Liver (tissue), 3 donors: ENCODE measurements around the gene TMEM204.

Experiments used
- CTCF ChIP-seq: fragments of 150-350 bp; IDR thresholded peaks from 2 replicates; pipeline ENCODE4 v1.5.1; 2017; ENCODE audit warnings: improper control_type of control experiment, low read depth, low read length; ENCODE audit not compliant: missing input control
- EGR1 ChIP-seq, 2 donors: IDR thresholded peaks; 2 replicates each; pipeline ENCODE4 v1.6.1; 2016 to 2018; ENCODE audit warnings: antibody characterized with exemption in 2 of 2, low read depth in 2 of 2
- FOXA1 ChIP-seq: IDR thresholded peaks from 2 replicates; pipeline ENCODE4 v1.6.1; 2016; ENCODE audit warnings: antibody characterized with exemption
- GABPA ChIP-seq, 2 donors: IDR thresholded peaks in 1 of 2; conservative IDR thresholded peaks in 1 of 2; 2 replicates each; pipeline ENCODE4 v1.6.1; 2016; ENCODE audit warnings: antibody characterized with exemption in 2 of 2, mild to moderate bottlenecking in 1 of 2, moderate library complexity in 1 of 2
- JUND ChIP-seq, 2 donors: IDR thresholded peaks; 2 replicates each; pipeline ENCODE4 v1.6.1; 2016; ENCODE audit warnings: antibody characterized with exemption in 2 of 2
- RAD21 ChIP-seq, 2 donors: IDR thresholded peaks; 2 replicates each; pipeline ENCODE4 v1.6.1; 2016; ENCODE audit warnings: antibody characterized with exemption in 2 of 2, mild to moderate bottlenecking in 2 of 2
- SP1 ChIP-seq: IDR thresholded peaks from 2 replicates; pipeline ENCODE4 v1.6.1; 2018; ENCODE audit warnings: antibody characterized with exemption, mild to moderate bottlenecking
- TAF1 ChIP-seq: conservative IDR thresholded peaks from 2 replicates; pipeline ENCODE4 v1.6.1; 2016; ENCODE audit warnings: antibody characterized with exemption, mild to moderate bottlenecking
- YY1 ChIP-seq: IDR thresholded peaks from 2 replicates; pipeline ENCODE4 v1.6.1; 2016; ENCODE audit warnings: antibody characterized with exemption, mild to moderate bottlenecking
- TF ChIP-seq, protein P1 (sequence below): IDR thresholded peaks from 2 replicates; pipeline ENCODE4 v1.6.1; 2016; ENCODE audit warnings: antibody characterized with exemption
- TF ChIP-seq, protein P2 (sequence below): IDR thresholded peaks from 2 replicates; pipeline ENCODE4 v1.6.1; 2016; ENCODE audit warnings: antibody characterized with exemption, mild to moderate bottlenecking
- donor health status: healthy.
- donor health status: healthy.

- no peak for TF ChIP-seq YY1
- TF ChIP-seq RAD21 (IDR thresholded peaks at IDR 0.05): no peak
- TF ChIP-seq EGR1 (IDR thresholded peaks at IDR 0.05; ENCODE audit: low read depth in 2 of 2): no peak
- TF ChIP-seq CTCF: no peak
- TF ChIP-seq, protein P1, sequence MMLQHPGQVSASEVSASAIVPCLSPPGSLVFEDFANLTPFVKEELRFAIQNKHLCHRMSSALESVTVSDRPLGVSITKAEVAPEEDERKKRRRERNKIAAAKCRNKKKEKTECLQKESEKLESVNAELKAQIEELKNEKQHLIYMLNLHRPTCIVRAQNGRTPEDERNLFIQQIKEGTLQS: no peak
- TF ChIP-seq TAF1: no peak
- no peak for TF ChIP-seq SP1
- TF ChIP-seq, protein P2, sequence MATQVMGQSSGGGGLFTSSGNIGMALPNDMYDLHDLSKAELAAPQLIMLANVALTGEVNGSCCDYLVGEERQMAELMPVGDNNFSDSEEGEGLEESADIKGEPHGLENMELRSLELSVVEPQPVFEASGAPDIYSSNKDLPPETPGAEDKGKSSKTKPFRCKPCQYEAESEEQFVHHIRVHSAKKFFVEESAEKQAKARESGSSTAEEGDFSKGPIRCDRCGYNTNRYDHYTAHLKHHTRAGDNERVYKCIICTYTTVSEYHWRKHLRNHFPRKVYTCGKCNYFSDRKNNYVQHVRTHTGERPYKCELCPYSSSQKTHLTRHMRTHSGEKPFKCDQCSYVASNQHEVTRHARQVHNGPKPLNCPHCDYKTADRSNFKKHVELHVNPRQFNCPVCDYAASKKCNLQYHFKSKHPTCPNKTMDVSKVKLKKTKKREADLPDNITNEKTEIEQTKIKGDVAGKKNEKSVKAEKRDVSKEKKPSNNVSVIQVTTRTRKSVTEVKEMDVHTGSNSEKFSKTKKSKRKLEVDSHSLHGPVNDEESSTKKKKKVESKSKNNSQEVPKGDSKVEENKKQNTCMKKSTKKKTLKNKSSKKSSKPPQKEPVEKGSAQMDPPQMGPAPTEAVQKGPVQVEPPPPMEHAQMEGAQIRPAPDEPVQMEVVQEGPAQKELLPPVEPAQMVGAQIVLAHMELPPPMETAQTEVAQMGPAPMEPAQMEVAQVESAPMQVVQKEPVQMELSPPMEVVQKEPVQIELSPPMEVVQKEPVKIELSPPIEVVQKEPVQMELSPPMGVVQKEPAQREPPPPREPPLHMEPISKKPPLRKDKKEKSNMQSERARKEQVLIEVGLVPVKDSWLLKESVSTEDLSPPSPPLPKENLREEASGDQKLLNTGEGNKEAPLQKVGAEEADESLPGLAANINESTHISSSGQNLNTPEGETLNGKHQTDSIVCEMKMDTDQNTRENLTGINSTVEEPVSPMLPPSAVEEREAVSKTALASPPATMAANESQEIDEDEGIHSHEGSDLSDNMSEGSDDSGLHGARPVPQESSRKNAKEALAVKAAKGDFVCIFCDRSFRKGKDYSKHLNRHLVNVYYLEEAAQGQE: no peak
- TF ChIP-seq JUND (IDR thresholded peaks at IDR 0.05): no peak
- no peak for TF ChIP-seq FOXA1
- no peak for TF ChIP-seq GABPA (IDR thresholded peaks at IDR 0.05 in 1 of 2, conservative IDR thresholded peaks at IDR 0.05 in 1 of 2)
Observed at GRCh38 chr16:1500465-1501150, 32.9 kb upstream of the TMEM204 start.
